Neural progenitor cell (in vitro differentiated cells): ENCODE results near the gene TGOLN2. TPM values are rescaled to one million over a fixed set of nuclear protein-coding genes. Genes with fewer than 3 reads are reported as not detected.

ENCODE experiments used
- DNase-seq: peaks from one replicate; pipeline ENCODE4 v3.0.0-alpha.2; 2016; ENCODE audit warnings: low spot score
- H2AFZ ChIP-seq: fragments of 200-600 bp; sonication (generic); replicated peaks from 2 replicates; pipeline ENCODE4 v1.6.1; 2016; ENCODE audit warnings: antibody characterized with exemption
- H3F3A ChIP-seq: fragments of 200-600 bp; sonication (generic); 2 replicates; pipeline ENCODE4 v1.6.1; 2016; ENCODE audit warnings: antibody characterized with exemption, low read depth
- H3K27ac ChIP-seq: fragments of 200-600 bp; sonication (generic); 2 replicates; pipeline ENCODE4 v1.5.1; 2016; ENCODE audit warnings: mild to moderate bottlenecking
- H3K27me3 ChIP-seq: fragments of 200-600 bp; sonication (generic); 2 replicates; pipeline ENCODE4 v1.6.1; 2016; ENCODE audit warnings: mild to moderate bottlenecking, moderate library complexity
- H3K36me3 ChIP-seq: fragments of 200-600 bp; sonication (generic); 2 replicates; pipeline ENCODE4 v1.5.1; 2016
- H3K4me1 ChIP-seq: fragments of 200-600 bp; sonication (generic); 2 replicates; pipeline ENCODE4 v1.6.1; 2016; ENCODE audit warnings: mixed run types
- H3K4me2 ChIP-seq: fragments of 200-600 bp; sonication (generic); 2 replicates; pipeline ENCODE4 v1.6.1; 2016
- H3K4me3 ChIP-seq: fragments of 200-600 bp; sonication (generic); 2 replicates; pipeline ENCODE4 v1.5.1; 2016
- H3K79me2 ChIP-seq: fragments of 200-600 bp; sonication (generic); 2 replicates; pipeline ENCODE4 v1.6.1; 2016; ENCODE audit warnings: low read depth
- H3K9ac ChIP-seq: fragments of 200-600 bp; sonication (generic); 2 replicates; pipeline ENCODE4 v1.6.1; 2016
- H3K9me3 ChIP-seq: fragments of 200-600 bp; sonication (generic); 2 replicates; pipeline ENCODE4 v1.5.1; 2016; ENCODE audit warnings: low read depth
- H4K20me1 ChIP-seq: fragments of 200-600 bp; sonication (generic); 2 replicates; pipeline ENCODE4 v1.6.1; 2016; ENCODE audit warnings: low read depth
- H3K27ac Mint-ChIP-seq: 3 replicates; pipeline ENCODE4 v1.8.0; 2021; ENCODE audit warnings: mixed read lengths
- H3K27me3 Mint-ChIP-seq: 2 replicates; pipeline ENCODE4 v1.8.0; 2022; ENCODE audit warnings: low read depth, mild to moderate bottlenecking, inconsistent platforms, moderate library complexity, mixed read lengths; ENCODE audit not compliant: insufficient read depth
- H3K36me3 Mint-ChIP-seq: 3 replicates; pipeline ENCODE4 v1.8.0; 2021; ENCODE audit warnings: mixed read lengths
- H3K4me1 Mint-ChIP-seq: 3 replicates; pipeline ENCODE4 v1.8.0; 2021; ENCODE audit warnings: mixed read lengths
- H3K4me3 Mint-ChIP-seq: 3 replicates; pipeline ENCODE4 v1.8.0; 2021; ENCODE audit warnings: mild to moderate bottlenecking, moderate library complexity, mixed read lengths
- H3K9me3 Mint-ChIP-seq: 3 replicates; pipeline ENCODE4 v1.8.0; 2020; ENCODE audit warnings: mixed read lengths
- CTCF ChIP-seq: fragments of 200-600 bp; sonication (generic); IDR thresholded peaks from 2 replicates; pipeline ENCODE4 v1.5.1; 2017; ENCODE audit warnings: antibody characterized with exemption, mild to moderate bottlenecking
- EZH2 ChIP-seq: fragments of 200-600 bp; sonication (generic); IDR thresholded peaks from 2 replicates; pipeline ENCODE4 v1.6.1; 2017; ENCODE audit warnings: antibody characterized with exemption, mild to moderate bottlenecking, moderate library complexity
- EZH2phosphoT487 ChIP-seq: fragments of 200-600 bp; sonication (generic); IDR thresholded peaks from 2 replicates; pipeline ENCODE4 v1.6.1; 2017; ENCODE audit warnings: antibody characterized with exemption
- total RNA-seq: library from RNA; depleted of rRNA; stranded (reverse); fragments of >200 nt; gene quantifications from 2 replicates; pipeline ENCODE4 v1.2.3, GENCODE V29; 2015; ENCODE audit warnings: low replicate concordance

The TGOLN2 gene
- total RNA-seq, 1 donor from 2014 or later: 28.5 TPM

- H3K27me3 Mint-ChIP-seq: peaks cover 3% of the 10 kb centered on the region
- peaks cover 39% of the 10 kb centered on the region for H3K4me1 Mint-ChIP-seq
- H3K9me3 Mint-ChIP-seq: no peaks in the 10 kb centered on the region
- peak overlapping the region; percentile 71 for H3K9ac ChIP-seq
- no peaks in the 10 kb centered on the region for H3K27me3 ChIP-seq
- no peaks in the 10 kb centered on the region for H3K36me3 ChIP-seq
- no peak overlapping the region for H3K27ac ChIP-seq
- TF ChIP-seq CTCF (no peak), EZH2phosphoT487 (no peak)
- DNase-seq: peak; percentile 70
- H3K4me3 Mint-ChIP-seq: peak overlapping the region; percentile 97
- peaks cover 32% of the 10 kb centered on the region for H4K20me1 ChIP-seq
- H2AFZ ChIP-seq: peak overlapping the region; percentile 87
- H3K9me3 ChIP-seq: no peaks in the 10 kb centered on the region
- peaks cover 19% of the 10 kb centered on the region for H3K36me3 Mint-ChIP-seq
- peak overlapping the region; percentile 99 for H3K27ac Mint-ChIP-seq
- H3K4me1 ChIP-seq: peaks cover 30% of the 10 kb centered on the region
- peak overlapping the region; percentile 79 for H3K4me3 ChIP-seq
- H3K79me2 ChIP-seq: peaks cover 40% of the 10 kb centered on the region
- H3K4me2 ChIP-seq: peak overlapping the region; percentile 96
- no peaks in the 10 kb centered on the region for H3F3A ChIP-seq
These were observed 498 bp downstream of the TGOLN2 start for GRCh38 chr2:85327160-85327821.

GRCh38 chr2:85326406-85327159 lies 1.2 kb downstream of the TGOLN2 start:
- no peaks in the 10 kb centered on the region for H3K9me3 Mint-ChIP-seq
- peak overlapping the region; percentile 79 for H3K4me3 ChIP-seq
- no peaks in the 10 kb centered on the region for H3K9me3 ChIP-seq
- TF ChIP-seq EZH2: no peak
- no peak for TF ChIP-seq EZH2phosphoT487
- TF ChIP-seq CTCF: no peak
- peaks cover 40% of the 10 kb centered on the region for H3K79me2 ChIP-seq
- no peak overlapping the region for H3K27ac Mint-ChIP-seq
- no peaks in the 10 kb centered on the region for H3K27me3 Mint-ChIP-seq
- no peaks in the 10 kb centered on the region for H3K27me3 ChIP-seq
- H3K4me1 Mint-ChIP-seq: peaks cover 39% of the 10 kb centered on the region
- DNase-seq: peak; percentile 13
- H3K4me1 ChIP-seq: peaks cover 30% of the 10 kb centered on the region
- peaks cover 26% of the 10 kb centered on the region for H3K36me3 Mint-ChIP-seq
- H3K36me3 ChIP-seq: peaks cover 3% of the 10 kb centered on the region
- H3K9ac ChIP-seq: peak overlapping the region; percentile 71
- peaks cover 35% of the 10 kb centered on the region for H4K20me1 ChIP-seq
- no peak overlapping the region for H3K27ac ChIP-seq
- peak overlapping the region; percentile 97 for H3K4me3 Mint-ChIP-seq
- H2AFZ ChIP-seq: no peak overlapping the region
- H3F3A ChIP-seq: no peaks in the 10 kb centered on the region
- peak overlapping the region; percentile 96 for H3K4me2 ChIP-seq

- Mint-ChIP-seq H3K4me1 (peaks cover 39% of the 10 kb centered on the region), H3K36me3 (peaks cover 36% of the 10 kb centered on the region), H3K9me3 (no peaks in the 10 kb centered on the region), H3K4me3 (peak overlapping the region; percentile 97), H3K27me3 (no peaks in the 10 kb centered on the region), H3K27ac (no peak overlapping the region)
- peaks cover 30% of the 10 kb centered on the region for H3K4me1 ChIP-seq
- no peaks in the 10 kb centered on the region for H3K27me3 ChIP-seq
- TF ChIP-seq EZH2phosphoT487 (no peak), EZH2 (no peak), CTCF (no peak)
- DNase-seq: no peak
- H3K79me2 ChIP-seq: peaks cover 40% of the 10 kb centered on the region
- peaks cover 38% of the 10 kb centered on the region for H4K20me1 ChIP-seq
- H3K4me2 ChIP-seq: peak overlapping the region; percentile 96
- H3K27ac ChIP-seq: no peak overlapping the region
- no peak overlapping the region for H3K9ac ChIP-seq
- H2AFZ ChIP-seq: no peak overlapping the region
- no peaks in the 10 kb centered on the region for H3K9me3 ChIP-seq
- peak overlapping the region; percentile 79 for H3K4me3 ChIP-seq
- no peaks in the 10 kb centered on the region for H3F3A ChIP-seq
- H3K36me3 ChIP-seq: peaks cover 11% of the 10 kb centered on the region
These were observed 2.4 kb downstream of the TGOLN2 start for GRCh38 chr2:85325466-85325811.
